SU-DHL-6 (cell line): Measurements from ENCODE around the gene DPT.

ENCODE experiments used
- H2AFZ ChIP-seq: fragments of 200-600 bp; sonication (generic); 2 replicates; pipeline ENCODE4 v1.6.1; 2014; ENCODE audit warnings: low read depth, mild to moderate bottlenecking, moderate library complexity, mixed read lengths, antibody characterized with exemption, low read length; ENCODE audit not compliant: severe bottlenecking
- H3F3A ChIP-seq: fragments of 200-600 bp; shearing (Covaris generic); 2 replicates; pipeline ENCODE4 v1.6.0; 2016; ENCODE audit warnings: antibody characterized with exemption, mild to moderate bottlenecking; ENCODE audit not compliant: insufficient read depth
- H3K27ac ChIP-seq: fragments of 200-600 bp; sonication (generic); 2 replicates; pipeline ENCODE4 v1.5.1; 2016; ENCODE audit warnings: low read depth, mild to moderate bottlenecking, low read length, moderate library complexity, mixed read lengths
- H3K27me3 ChIP-seq: fragments of 200-600 bp; sonication (generic), shearing (Covaris generic); 2 replicates; pipeline ENCODE4 v1.6.0; 2014; ENCODE audit warnings: mild to moderate bottlenecking, low read length
- H3K36me3 ChIP-seq: fragments of 200-600 bp; sonication (generic); 2 replicates; pipeline ENCODE4 v1.6.1; 2014; ENCODE audit warnings: mild to moderate bottlenecking, low read length, mixed read lengths
- H3K4me2 ChIP-seq: fragments of 300-600, 200-600 bp; shearing (Covaris generic), sonication (generic); 2 replicates; pipeline ENCODE4 v1.6.0; 2014; ENCODE audit warnings: low read length, low read depth, mild to moderate bottlenecking; ENCODE audit not compliant: poor library complexity, severe bottlenecking
- H3K4me3 ChIP-seq: fragments of 200-600 bp; sonication (generic); 2 replicates; pipeline ENCODE4 v1.5.1; 2014; ENCODE audit warnings: antibody characterized with exemption, low read length, mild to moderate bottlenecking, mixed read lengths; ENCODE audit not compliant: insufficient read depth, poor library complexity, severe bottlenecking
- H3K79me2 ChIP-seq: fragments of 200-600 bp; sonication (generic); 2 replicates; pipeline ENCODE4 v1.6.1; 2014; ENCODE audit warnings: mild to moderate bottlenecking, low read length, moderate library complexity; ENCODE audit not compliant: insufficient read depth
- H3K9ac ChIP-seq: fragments of 200-600 bp; sonication (generic); 2 replicates; pipeline ENCODE4 v1.7.0; 2014; ENCODE audit warnings: mild to moderate bottlenecking, low read length
- H3K9me2 ChIP-seq: fragments of 200-600 bp; sonication (generic); replicated peaks from 2 replicates; pipeline ENCODE4 v1.6.1; 2014; ENCODE audit warnings: low read length; ENCODE audit not compliant: insufficient read depth
- H3K9me3 ChIP-seq: fragments of 200-600 bp; sonication (generic); 2 replicates; pipeline ENCODE4 v1.6.1; 2014; ENCODE audit warnings: low read length, mixed read lengths; ENCODE audit not compliant: insufficient read depth
- H4K20me1 ChIP-seq: fragments of 200-600 bp; sonication (generic); 2 replicates; pipeline ENCODE4 v1.6.1; 2014; ENCODE audit warnings: low read depth, mild to moderate bottlenecking, antibody characterized with exemption, low read length, moderate library complexity, mixed read lengths
- CTCF ChIP-seq: fragments of 200-600 bp; sonication (generic); IDR thresholded peaks from one replicate; pipeline ENCODE4 v1.5.1; 2017; ENCODE audit warnings: antibody characterized with exemption, mild to moderate bottlenecking, low read length, moderate library complexity; ENCODE audit not compliant: insufficient read depth, poor library complexity, severe bottlenecking
- EZH2phosphoT487 ChIP-seq: fragments of 200-600 bp; sonication (generic), shearing (Covaris generic); conservative IDR thresholded peaks from 2 replicates; pipeline ENCODE4 v1.6.1; 2018; ENCODE audit warnings: mild to moderate bottlenecking, antibody characterized with exemption, low read length, moderate library complexity, mixed read lengths

The DPT gene

GRCh38 chr1:168725060-168725459 lies 3.9 kb downstream of the DPT start:
- Histone ChIP-seq H3K27me3 (no peaks in the 10 kb centered on the region), H3K9me3 (no peaks in the 10 kb centered on the region), H3K9ac (no peak overlapping the region), H3K36me3 (no peaks in the 10 kb centered on the region), H3K4me3 (no peak overlapping the region), H2AFZ (no peak overlapping the region), H3K27ac (no peak overlapping the region), H3K79me2 (no peaks in the 10 kb centered on the region), H4K20me1 (no peaks in the 10 kb centered on the region), H3K9me2 (no peaks in the 10 kb centered on the region), H3K4me2 (no peak overlapping the region), H3F3A (no peaks in the 10 kb centered on the region)
- TF ChIP-seq EZH2phosphoT487 (no peak), CTCF (no peak)

DNA sequence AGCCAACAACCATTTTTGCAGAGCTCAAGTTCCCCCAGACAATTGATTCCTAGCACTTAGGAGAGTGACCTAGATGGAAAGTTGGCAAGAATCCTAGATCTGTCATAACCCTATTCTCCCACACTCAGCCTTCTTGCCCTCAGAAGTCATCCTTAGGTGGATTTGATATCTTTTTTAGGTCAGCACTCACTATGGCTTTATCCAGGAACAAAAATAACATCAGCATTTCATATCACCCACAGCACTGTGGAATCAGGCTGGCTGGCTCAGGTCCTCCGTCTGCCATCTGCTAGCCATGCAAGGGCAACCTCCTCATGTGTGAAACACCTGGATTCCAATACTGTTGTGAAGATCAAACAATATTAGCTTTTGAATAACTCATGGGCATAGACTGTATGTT lies 6.0 kb downstream of the DPT start:
- H3K79me2 ChIP-seq = no peaks in the 10 kb centered on the region
- H3K4me2 ChIP-seq = no peak overlapping the region
- no peak overlapping the region for H3K4me3 ChIP-seq
- H3K9me2 ChIP-seq = no peaks in the 10 kb centered on the region
- H3K27ac ChIP-seq = no peak overlapping the region
- H4K20me1 ChIP-seq = no peaks in the 10 kb centered on the region
- no peak overlapping the region for H3K9ac ChIP-seq
- no peak for TF ChIP-seq CTCF
- H3K9me3 ChIP-seq = no peaks in the 10 kb centered on the region
- H2AFZ ChIP-seq = no peak overlapping the region
- H3K27me3 ChIP-seq = no peaks in the 10 kb centered on the region
- H3K36me3 ChIP-seq = no peaks in the 10 kb centered on the region
- no peaks in the 10 kb centered on the region for H3F3A ChIP-seq

DNA sequence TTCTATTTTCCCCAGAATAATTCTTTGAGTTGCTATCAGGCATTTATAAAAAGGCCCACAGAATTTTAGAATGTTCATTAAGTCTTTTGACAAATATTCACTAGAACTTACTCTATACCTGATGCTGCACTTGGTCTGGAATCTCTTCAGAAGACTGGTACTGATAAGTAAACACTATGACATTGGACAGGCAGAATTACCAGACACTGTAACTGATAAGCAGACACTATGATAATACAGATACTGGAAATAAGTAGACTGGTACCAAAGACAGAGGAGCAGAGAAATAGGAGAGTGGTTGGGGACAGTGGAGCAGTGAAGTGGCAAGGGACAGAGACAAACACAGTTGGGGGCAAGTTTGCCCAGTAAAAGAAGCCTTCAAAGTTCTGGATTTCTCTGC lies 8.2 kb downstream of the DPT start:
- H3K36me3 ChIP-seq = no peaks in the 10 kb centered on the region
- TF ChIP-seq EZH2phosphoT487 (no peak), CTCF (no peak)
- no peak overlapping the region for H2AFZ ChIP-seq
- H3K27me3 ChIP-seq = no peaks in the 10 kb centered on the region
- H4K20me1 ChIP-seq = no peaks in the 10 kb centered on the region
- no peak overlapping the region for H3K4me3 ChIP-seq
- no peaks in the 10 kb centered on the region for H3K79me2 ChIP-seq
- H3K9me3 ChIP-seq = no peaks in the 10 kb centered on the region
- no peak overlapping the region for H3K9ac ChIP-seq
- H3K4me2 ChIP-seq = no peak overlapping the region
- no peaks in the 10 kb centered on the region for H3F3A ChIP-seq
- H3K27ac ChIP-seq = no peak overlapping the region
- H3K9me2 ChIP-seq = no peaks in the 10 kb centered on the region
